MCF 10A (cell line): ENCODE measurements around the gene PIGS. TPM values are rescaled to one million over a fixed set of nuclear protein-coding genes. Genes with fewer than 3 reads are reported as not detected.

Experiments used
- BruUV-seq: library from RNA; stranded (reverse); fragments of 400-500 nt; replicated peaks from 2 replicates; lab custom pipeline; 2021; lab: Mats Ljungman, UMichigan
- CTCF ChIA-PET: fragments of 300-600 bp; sonication (Branson Sonifier 250); formaldehyde crosslinking; extraction: SDS; loops from one replicate; lab custom pipeline; 2021; ENCODE audit warnings: antibody characterized with exemption, inconsistent platforms; lab: Yijun Ruan, JAX
- POLR2A ChIA-PET: fragments of 300-600, 350-650 bp; sonication (Branson Sonifier 250); formaldehyde crosslinking; extraction: SDS; loops from one replicate; lab custom pipeline; 2020; ENCODE audit warnings: antibody characterized with exemption, inconsistent platforms; lab: Yijun Ruan, JAX
- DNase-seq: peaks from one replicate; pipeline ENCODE4 v3.0.0-alpha.2; 2018; ENCODE audit not compliant: unreplicated experiment
- H3K27ac Mint-ChIP-seq: one replicate; pipeline ENCODE4 v1.8.0; 2022; ENCODE audit warnings: mild to moderate bottlenecking, low read depth, mixed read lengths; ENCODE audit not compliant: unreplicated experiment
- H3K27me3 Mint-ChIP-seq: one replicate; pipeline ENCODE4 v1.8.0; 2022; ENCODE audit warnings: mixed read lengths; ENCODE audit not compliant: insufficient read depth, unreplicated experiment
- H3K36me3 Mint-ChIP-seq: one replicate; pipeline ENCODE4 v1.8.0; 2022; ENCODE audit warnings: mild to moderate bottlenecking, moderate library complexity, mixed read lengths; ENCODE audit not compliant: insufficient read depth, unreplicated experiment
- H3K4me1 Mint-ChIP-seq: one replicate; pipeline ENCODE4 v1.8.0; 2022; ENCODE audit warnings: mixed read lengths; ENCODE audit not compliant: insufficient read depth, unreplicated experiment
- H3K4me3 Mint-ChIP-seq: one replicate; pipeline ENCODE4 v1.8.0; 2022; ENCODE audit warnings: mild to moderate bottlenecking, moderate library complexity, mixed read lengths; ENCODE audit not compliant: unreplicated experiment
- H3K9me3 Mint-ChIP-seq: one replicate; pipeline ENCODE4 v1.8.0; 2022; ENCODE audit warnings: mixed read lengths; ENCODE audit not compliant: unreplicated experiment
- CTCF ChIP-seq: fragments of 200-600 bp; IDR thresholded peaks from one replicate; pipeline ENCODE4 v1.8.0; 2022; ENCODE audit warnings: antibody characterized with exemption, mild to moderate bottlenecking; ENCODE audit not compliant: unreplicated experiment
- intact Hi-C: fragments of 100-400 bp; cut with micrococcal nuclease; formaldehyde crosslinking; loops from 2 replicates; pipeline ENCODE4 v1.14.1; 2022
- total RNA-seq: library from RNA; stranded (reverse); gene quantifications from 2 replicates; pipeline ENCODE4 v1.2.3, GENCODE V29; 2022

The PIGS gene
- total RNA-seq, 1 experiment from 2014 or later: 50.5 TPM

GRCh38 chr17:28506763-28507487, 64.4 kb downstream of the PIGS start:
- ChIA-PET CTCF (interaction anchor here (1.0 to 2.0 kb wide), 7 partner anchors 12 to 208 kb away, joined by 3 to 9 read pairs (median 4); no protein-coding TSS in a partner anchor), POLR2A (interaction anchor here (0.7 to 1.8 kb wide), 6 partner anchors 13 to 102 kb away, joined by 3 to 8 read pairs (median 4); no protein-coding TSS in a partner anchor)
- no peak overlapping the region for H3K4me3 Mint-ChIP-seq
- peaks cover 19% of the 10 kb centered on the region for H3K4me1 Mint-ChIP-seq
- H3K36me3 Mint-ChIP-seq: no peaks in the 10 kb centered on the region
- peaks cover 26% of the 10 kb centered on the region for H3K27me3 Mint-ChIP-seq
- no TSS peak for BruUV-seq
- no peaks in the 10 kb centered on the region for H3K9me3 Mint-ChIP-seq
- intact Hi-C loops: no loop called here
- TF ChIP-seq CTCF: no peak
- H3K27ac Mint-ChIP-seq: no peak overlapping the region
- no peak for DNase-seq

DNA sequence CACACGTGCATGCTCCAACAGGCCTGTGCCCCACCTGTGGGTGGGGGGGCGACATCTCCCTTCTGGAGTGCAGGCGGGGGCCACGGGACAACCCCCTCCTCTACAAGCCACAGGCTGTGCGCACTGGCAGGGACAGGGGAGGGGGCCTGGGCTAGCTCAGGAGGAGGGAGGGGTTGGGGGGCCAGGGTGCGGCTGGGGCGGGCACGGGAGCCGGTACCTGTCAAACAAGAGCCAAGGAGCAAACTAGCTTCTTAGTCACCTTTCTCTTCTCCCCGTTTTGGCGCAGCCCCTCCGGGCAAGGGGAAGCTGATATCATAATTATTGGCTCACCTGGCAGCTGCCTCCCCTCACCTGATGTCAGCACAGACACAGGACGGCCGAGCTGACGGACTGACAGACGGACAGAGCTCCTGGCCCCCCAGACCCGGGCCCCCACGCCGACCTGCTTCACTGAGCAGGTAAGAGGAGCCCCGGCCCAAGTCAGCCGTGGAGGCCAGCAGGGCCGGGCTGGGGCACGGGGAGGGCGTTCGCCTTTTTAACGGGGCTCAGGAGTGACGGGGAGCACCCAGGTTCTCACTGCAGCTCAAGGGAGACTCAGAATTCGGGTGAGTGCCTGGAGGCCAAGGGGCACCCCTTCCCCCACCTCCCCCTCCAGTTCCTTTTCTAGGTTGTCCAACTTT, 65.2 kb downstream of the PIGS start, which contains the start of gene FOXN1:
Gene FOXN1, plus strand, starts transcription at position 363 of the 680 bp plus-strand sequence. CDS start 17,622 bp downstream, outside the sequence.
- CTCF ChIA-PET: interaction anchor here (0.6 to 2.0 kb wide), 7 partner anchors 9 to 208 kb away, joined by 3 to 9 read pairs (median 4); no protein-coding TSS in a partner anchor
- Mint-ChIP-seq H3K27me3 (peaks cover 26% of the 10 kb centered on the region), H3K4me1 (peaks cover 19% of the 10 kb centered on the region), H3K4me3 (no peak within 1 kb of the TSS), H3K36me3 (no peaks in the 10 kb centered on the region), H3K9me3 (no peaks in the 10 kb centered on the region), H3K27ac (no peak within 1 kb of the TSS)
- no peak for TF ChIP-seq CTCF
- BruUV-seq: no TSS peak
- DNase-seq: no peak
- POLR2A ChIA-PET: interaction anchor here (0.6 to 1.3 kb wide), 2 partner anchors 27 to 224 kb away, joined by 3 to 4 read pairs; no protein-coding TSS in a partner anchor
- intact Hi-C loops: no loop called here

DNA sequence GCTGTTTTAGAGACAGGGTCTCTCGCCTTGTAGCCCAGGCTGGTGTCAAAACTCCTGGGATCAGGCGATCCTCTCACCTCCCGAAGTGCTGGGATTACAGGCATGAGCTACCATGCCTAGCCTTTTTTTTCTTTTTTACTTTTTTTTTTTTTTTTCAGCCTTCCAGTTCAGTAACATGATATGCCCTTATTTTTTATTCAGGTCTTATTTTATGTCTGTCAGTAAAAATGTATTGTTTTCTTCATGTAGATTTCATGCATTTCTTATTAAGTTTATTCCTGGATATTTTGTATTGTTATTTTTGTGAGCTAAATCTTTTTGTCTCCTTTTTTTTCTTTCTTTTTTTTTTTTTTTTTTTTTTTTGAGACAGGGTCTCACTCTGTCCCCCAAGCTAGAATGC, 67.9 kb downstream of the PIGS start:
- Mint-ChIP-seq H3K4me1 (peaks cover 16% of the 10 kb centered on the region), H3K9me3 (no peaks in the 10 kb centered on the region), H3K27me3 (peaks cover 12% of the 10 kb centered on the region), H3K27ac (no peak overlapping the region), H3K36me3 (no peaks in the 10 kb centered on the region), H3K4me3 (no peak overlapping the region)
- ChIA-PET CTCF (interaction anchor here (0.6 to 5.8 kb wide), 6 partner anchors 8 to 275 kb away, joined by 3 to 42 read pairs (median 4); no protein-coding TSS in a partner anchor), POLR2A (interaction anchor here (0.6 to 1.5 kb wide), 4 partner anchors 22 to 93 kb away, joined by 3 to 7 read pairs (median 3); no protein-coding TSS in a partner anchor)
- DNase-seq: no peak
- intact Hi-C loops: no loop called here
- no peak for TF ChIP-seq CTCF
- no TSS peak for BruUV-seq

Other genes with a start within 250 kb of the PIGS start
- 29.3 and 38.3 TPM in 2 replicates for gene IFT20, start 236.1 kb downstream of the PIGS start, total RNA-seq
- 61.7 and 65.0 TPM in 2 replicates for gene TNFAIP1, start 235.8 kb downstream of the PIGS start, total RNA-seq
- gene POLDIP2, start 214.0 kb downstream of the PIGS start, total RNA-seq: 84.0 and 105 TPM in 2 replicates
- gene SEBOX, start 206.3 kb downstream of the PIGS start, total RNA-seq: not detected in 2 replicates
- not detected in 2 replicates for gene VTN, start 201.2 kb downstream of the PIGS start, total RNA-seq
- 0.63 and 1.0 TPM in 2 replicates for gene SARM1, start 199.8 kb downstream of the PIGS start, total RNA-seq
- gene SLC46A1, start 165.3 kb downstream of the PIGS start, total RNA-seq: 18.4 and 20.1 TPM in 2 replicates
- not detected in 2 replicates for gene SLC13A2, start 97.9 kb downstream of the PIGS start, total RNA-seq
- not detected in 2 replicates for gene FOXN1, start 65.2 kb downstream of the PIGS start, total RNA-seq
- gene UNC119, start 18.9 kb downstream of the PIGS start, total RNA-seq: 12.5 and 13.7 TPM in 2 replicates
- 2.4 and 6.0 TPM in 2 replicates for gene ALDOC, start 5.4 kb upstream of the PIGS start, total RNA-seq
- 31.5 and 38.1 TPM in 2 replicates for gene SPAG5, start 27.5 kb upstream of the PIGS start, total RNA-seq
- gene RSKR, start 42.7 kb upstream of the PIGS start, total RNA-seq: 19.9 and 24.1 TPM in 2 replicates
- 119 and 126 TPM in 2 replicates for gene BLTP2, start 73.6 kb upstream of the PIGS start, total RNA-seq
- 31.4 and 31.8 TPM in 2 replicates for gene SDF2, start 90.4 kb upstream of the PIGS start, total RNA-seq
- gene SUPT6H, start 90.7 kb upstream of the PIGS start, total RNA-seq: 81.7 and 86.4 TPM in 2 replicates
- 0.86 and 1.1 TPM in 2 replicates for gene PROCA1, start 140.4 kb upstream of the PIGS start, total RNA-seq
- 90.0 and 105 TPM in 2 replicates for gene RAB34, start 146.3 kb upstream of the PIGS start, total RNA-seq
- 1,941 and 2,110 TPM in 2 replicates for gene RPL23A, start 148.5 kb upstream of the PIGS start, total RNA-seq
- 13.4 and 18.7 TPM in 2 replicates for gene TLCD1, start 154.7 kb upstream of the PIGS start, total RNA-seq
- gene NEK8, start 157.3 kb upstream of the PIGS start, total RNA-seq: 4.5 and 8.6 TPM in 2 replicates
- 106 and 126 TPM in 2 replicates for gene TRAF4, start 172.5 kb upstream of the PIGS start, total RNA-seq